ENCODE measurements around the gene CFAP70.

The CFAP70 gene

DNA sequence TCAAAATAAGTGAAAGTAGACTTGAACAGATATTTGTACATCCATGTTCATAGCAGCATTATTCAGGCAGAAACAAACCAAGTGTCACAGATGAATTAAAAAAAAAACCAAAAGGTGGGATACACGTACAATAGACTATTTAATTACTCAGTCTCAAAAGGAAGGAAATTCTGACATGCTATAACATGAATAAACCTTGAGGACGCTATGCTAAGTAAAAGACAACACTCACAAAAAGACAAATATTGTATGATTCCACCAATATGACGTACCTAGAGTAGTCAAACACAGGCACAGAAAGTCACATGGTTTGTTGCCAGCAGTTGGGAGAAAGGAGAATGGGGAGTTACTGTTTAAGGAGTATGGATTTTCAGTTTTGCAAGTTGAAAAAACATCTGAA is 18.0 kb upstream of the CFAP70 start:
- H3K4me3 ChIP-seq (ENCODE audit: low read length), result no peak overlapping the region
- DNase-seq (ENCODE audit: low read depth), result peak; percentile 78
- TF ChIP-seq, protein P1, sequence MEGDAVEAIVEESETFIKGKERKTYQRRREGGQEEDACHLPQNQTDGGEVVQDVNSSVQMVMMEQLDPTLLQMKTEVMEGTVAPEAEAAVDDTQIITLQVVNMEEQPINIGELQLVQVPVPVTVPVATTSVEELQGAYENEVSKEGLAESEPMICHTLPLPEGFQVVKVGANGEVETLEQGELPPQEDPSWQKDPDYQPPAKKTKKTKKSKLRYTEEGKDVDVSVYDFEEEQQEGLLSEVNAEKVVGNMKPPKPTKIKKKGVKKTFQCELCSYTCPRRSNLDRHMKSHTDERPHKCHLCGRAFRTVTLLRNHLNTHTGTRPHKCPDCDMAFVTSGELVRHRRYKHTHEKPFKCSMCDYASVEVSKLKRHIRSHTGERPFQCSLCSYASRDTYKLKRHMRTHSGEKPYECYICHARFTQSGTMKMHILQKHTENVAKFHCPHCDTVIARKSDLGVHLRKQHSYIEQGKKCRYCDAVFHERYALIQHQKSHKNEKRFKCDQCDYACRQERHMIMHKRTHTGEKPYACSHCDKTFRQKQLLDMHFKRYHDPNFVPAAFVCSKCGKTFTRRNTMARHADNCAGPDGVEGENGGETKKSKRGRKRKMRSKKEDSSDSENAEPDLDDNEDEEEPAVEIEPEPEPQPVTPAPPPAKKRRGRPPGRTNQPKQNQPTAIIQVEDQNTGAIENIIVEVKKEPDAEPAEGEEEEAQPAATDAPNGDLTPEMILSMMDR (IDR thresholded peaks at IDR 0.05; ENCODE audit: insufficient read depth, low read depth, low read length, missing control alignments), result no peak

DNA sequence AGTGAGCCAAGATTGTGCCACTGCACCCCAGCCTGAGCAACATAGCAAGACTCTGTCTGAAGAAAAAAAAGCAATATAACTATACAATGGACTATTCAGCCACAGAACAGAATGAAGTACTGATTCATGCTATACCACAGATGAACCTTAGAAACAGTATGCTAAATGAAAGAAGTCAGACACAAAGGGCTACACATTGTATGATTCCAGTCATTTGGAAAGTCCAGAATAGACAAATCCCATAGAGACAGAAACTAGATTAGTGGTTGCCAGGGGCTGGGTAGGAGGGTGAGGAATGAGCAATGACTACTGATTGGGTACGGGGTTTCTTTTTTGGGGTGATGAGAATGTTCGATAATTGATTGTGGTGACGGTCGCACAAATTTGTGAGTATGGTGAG is 9.6 kb upstream of the CFAP70 start:
- TF ChIP-seq, protein P1 (IDR thresholded peaks at IDR 0.05; ENCODE audit: insufficient read depth, low read depth, low read length, missing control alignments), result no peak
- no peak overlapping the region for H3K4me3 ChIP-seq (ENCODE audit: low read length)
- no peak for DNase-seq (ENCODE audit: low read depth)

DNA sequence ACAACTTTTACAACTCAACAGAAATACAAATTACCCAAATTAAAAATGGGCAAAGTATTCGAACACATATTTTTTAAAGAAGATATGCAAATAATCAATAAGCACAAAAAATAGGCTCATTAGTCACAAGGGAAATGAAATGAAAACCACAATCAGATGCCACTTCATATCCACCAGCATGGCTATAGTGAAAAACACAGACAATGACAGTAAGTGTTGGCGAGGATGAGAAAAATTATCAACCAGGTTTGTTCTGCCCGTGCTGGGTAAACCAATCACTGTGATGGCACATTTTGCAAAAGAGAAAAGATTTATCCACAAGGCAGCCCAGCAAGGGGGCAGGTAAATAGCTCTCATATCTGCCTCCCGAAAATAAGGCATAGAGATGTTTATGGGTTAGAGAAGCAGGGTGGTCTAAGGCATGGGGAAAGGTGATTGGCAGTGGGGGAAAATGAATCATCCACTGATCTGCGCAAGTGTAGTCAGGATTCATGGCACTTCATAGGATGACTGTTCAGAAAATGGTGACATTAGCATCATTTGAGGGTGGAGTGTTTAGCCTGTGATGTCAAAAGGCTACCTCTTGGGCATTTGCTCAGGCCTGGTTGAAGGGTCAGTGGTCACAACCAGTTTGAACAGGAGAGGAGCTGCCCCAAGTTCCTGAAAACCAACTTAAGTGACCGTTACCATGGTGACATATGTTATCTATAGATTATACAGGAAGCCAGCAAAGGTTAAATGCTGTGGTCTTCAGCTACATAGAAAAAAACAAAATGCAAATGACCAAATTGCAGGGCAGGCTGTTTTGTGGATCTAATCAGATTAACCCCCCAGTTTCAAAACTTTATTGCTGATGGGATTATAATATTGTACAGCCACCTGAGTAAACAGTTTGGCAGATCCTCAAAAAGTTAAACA is 8.0 kb upstream of the CFAP70 start:
- H3K4me3 ChIP-seq (ENCODE audit: low read length), result no peak overlapping the region
- TF ChIP-seq, protein P1 (IDR thresholded peaks at IDR 0.05; ENCODE audit: insufficient read depth, low read depth, low read length, missing control alignments), result no peak
- DNase-seq (ENCODE audit: low read depth), result no peak

DNA sequence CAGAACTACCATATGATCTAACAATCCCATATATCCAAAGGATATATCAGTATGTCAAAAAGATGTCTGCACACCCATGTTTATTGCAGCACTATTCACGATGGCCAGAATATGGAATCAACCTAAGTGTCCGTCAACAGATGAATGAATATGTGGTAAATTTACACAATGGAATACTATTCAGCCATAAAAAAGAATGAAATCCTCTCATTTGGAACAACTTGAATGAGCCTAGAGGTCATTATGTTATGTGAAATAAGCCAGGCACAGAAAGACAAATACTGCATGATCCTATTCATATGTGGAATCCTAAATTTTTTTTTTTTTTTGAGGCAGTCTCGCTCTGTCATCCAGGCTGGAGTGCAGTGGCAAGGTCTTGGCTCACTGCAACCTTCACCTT is 6.3 kb upstream of the CFAP70 start:
- DNase-seq (ENCODE audit: low read depth), result no peak
- TF ChIP-seq, protein P1 (IDR thresholded peaks at IDR 0.05; ENCODE audit: insufficient read depth, low read depth, low read length, missing control alignments), result no peak
- H3K4me3 ChIP-seq (ENCODE audit: low read length), result no peak overlapping the region

DNA sequence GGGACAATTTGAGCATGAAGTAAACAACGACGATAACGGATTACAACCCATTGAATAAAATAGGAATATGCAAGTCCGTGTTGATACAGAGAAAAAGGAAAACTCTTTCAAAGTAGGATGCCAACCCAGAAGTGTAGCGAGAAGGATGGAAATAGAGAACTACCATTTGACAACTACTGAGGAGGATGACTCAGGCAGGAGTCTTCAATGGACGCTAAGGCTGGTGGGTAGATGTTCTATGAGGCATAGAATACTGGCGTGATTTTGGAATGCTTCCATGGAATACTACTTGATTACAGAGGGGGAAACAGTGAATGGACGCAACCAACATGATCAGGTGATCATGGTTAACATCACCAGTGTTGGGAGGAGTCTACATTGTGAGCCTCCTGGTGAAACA is 828 bp upstream of the CFAP70 start:
- TF ChIP-seq, protein P1 (IDR thresholded peaks at IDR 0.05; ENCODE audit: insufficient read depth, low read depth, low read length, missing control alignments), result no peak
- DNase-seq (ENCODE audit: low read depth), result no peak
- H3K4me3 ChIP-seq (ENCODE audit: low read length), result no peak overlapping the region

DNA sequence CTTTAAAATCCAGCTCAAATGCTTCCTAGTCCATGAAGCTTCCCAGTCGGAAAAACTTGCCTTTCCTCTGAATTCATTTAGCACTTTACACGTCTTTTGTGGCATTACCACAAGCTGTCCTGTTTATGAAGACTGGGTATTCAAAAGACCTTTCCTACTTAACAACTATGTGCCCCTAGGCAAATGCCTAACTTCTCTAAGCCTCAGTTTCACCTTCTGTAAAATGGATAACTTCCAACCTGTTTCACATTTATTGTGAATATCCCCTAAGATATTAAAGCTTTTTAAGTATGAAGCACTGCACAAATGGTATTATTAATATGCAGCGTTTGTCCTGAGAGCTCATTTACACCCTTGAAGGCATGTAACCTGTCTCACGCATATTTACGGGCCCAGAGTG is 843 bp downstream of the CFAP70 start:
- DNase-seq (ENCODE audit: low read depth), result no peak
- TF ChIP-seq, protein P1 (IDR thresholded peaks at IDR 0.05; ENCODE audit: insufficient read depth, low read depth, low read length, missing control alignments), result no peak
- peak overlapping the region; percentile 93 for H3K4me3 ChIP-seq (ENCODE audit: low read length)

DNA sequence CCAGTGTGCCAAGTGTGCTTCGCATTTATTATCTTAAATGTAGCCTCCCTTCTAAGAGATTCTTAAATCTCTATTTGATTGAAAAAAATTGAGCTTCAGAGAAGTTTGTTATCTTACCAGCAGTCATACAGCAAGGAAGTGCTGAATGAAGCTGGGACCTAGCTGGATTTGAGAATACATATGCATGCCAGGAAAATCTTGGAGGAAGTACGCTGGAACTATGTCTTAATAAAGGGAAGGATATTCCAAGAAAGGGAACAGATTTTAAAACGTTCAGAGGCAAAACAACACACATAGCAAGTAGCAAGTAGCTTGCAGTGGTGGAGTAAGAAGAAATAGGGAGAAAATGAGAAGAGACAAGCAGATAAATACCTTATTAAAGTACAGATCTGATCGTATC is 1.5 kb downstream of the CFAP70 start:
- no peak overlapping the region for H3K4me3 ChIP-seq (ENCODE audit: low read length)
- TF ChIP-seq, protein P1 (IDR thresholded peaks at IDR 0.05; ENCODE audit: insufficient read depth, low read depth, low read length, missing control alignments), result no peak
- no peak for DNase-seq (ENCODE audit: low read depth)

Measured in epithelial cell of esophagus (primary cell).